GM12878 (cell line): ENCODE data around the gene ZNF160. TPM values are rescaled to one million over a fixed set of nuclear protein-coding genes. Genes with fewer than 3 reads are reported as not detected.
"Not testable (repeated sequence)": the region's sequence is repeated elsewhere in the genome, so short reads cannot be mapped to it uniquely, and the experiment has no call there.

Source experiments
- ATAC-seq: fragments of 200-7000 bp; cut with Tn5 transposase; 3 replicates; pipeline ENCODE4 v1.9.1; 2020; ENCODE audit warnings: mild to moderate bottlenecking, moderate library complexity
- BruUV-seq: library from RNA; stranded (reverse); fragments of 400-500 nt; replicated peaks from 2 replicates; lab custom pipeline; 2021; lab: Mats Ljungman, UMichigan
- CTCF ChIA-PET: fragments of 300-600 bp; sonication (Branson Sonifier 250); formaldehyde crosslinking; extraction: SDS; loops from one replicate; lab custom pipeline; 2021; ENCODE audit warnings: inconsistent platforms; lab: Yijun Ruan, JAX
- POLR2A ChIA-PET: fragments of 350-600 bp; formaldehyde crosslinking; extraction: SDS; loops from one replicate; lab custom pipeline; 2021; ENCODE audit warnings: inconsistent platforms; lab: Charles Lee
- RAD21 ChIA-PET: fragments of 300-600 bp; sonication (Branson Sonifier 250); formaldehyde crosslinking; loops from one replicate; lab custom pipeline; 2023; ENCODE audit warnings: antibody characterized with exemption; ENCODE audit not compliant: unreplicated experiment; lab: Charles Lee
- SMC1A ChIA-PET: fragments of 300-600 bp; sonication (Branson Sonifier 250); formaldehyde crosslinking; loops from one replicate; lab custom pipeline; 2023; ENCODE audit not compliant: unreplicated experiment, uncharacterized antibody; lab: Charles Lee
- DNase-seq: peaks from one replicate; pipeline ENCODE4 v3.0.0-alpha.2; 2011; ENCODE audit warnings: low read depth, low spot score
- FAIRE-seq: peaks from 3 replicates; lab custom pipeline; 2011; peaks lifted over from hg19 to GRCh38; lab: Jason Lieb, UNC
- H2AFZ ChIP-seq: 2 replicates; pipeline ENCODE4 v1.6.0; 2011; ENCODE audit warnings: low read depth, low read length, control low read depth; ENCODE audit not compliant: control insufficient read depth
- H3K27ac ChIP-seq: 2 replicates; pipeline ENCODE4 v1.5.1; 2011; ENCODE audit warnings: control low read depth; ENCODE audit not compliant: control insufficient read depth, insufficient read depth
- H3K27me3 ChIP-seq, 2 experiments: replicated peaks in 1 of 2; 2 replicates each; pipeline versions ENCODE4 v1.6.0 to v1.6.1; 2011; ENCODE audit warnings: low read length in 1 of 2; ENCODE audit not compliant: control insufficient read depth in 2 of 2, insufficient read depth in 2 of 2
- H3K36me3 ChIP-seq, 2 experiments: 2 replicates each; pipeline ENCODE4 v1.5.1; 2011; ENCODE audit warnings: low read length in 1 of 2; ENCODE audit not compliant: control insufficient read depth in 2 of 2, insufficient read depth in 2 of 2
- H3K4me1 ChIP-seq: 2 replicates; pipeline ENCODE4 v1.6.1; 2011; ENCODE audit warnings: mild to moderate bottlenecking, low read length, moderate library complexity, mixed read lengths; ENCODE audit not compliant: control insufficient read depth, insufficient read depth
- H3K4me2 ChIP-seq: 2 replicates; pipeline ENCODE4 v1.6.0; 2011; ENCODE audit warnings: control low read depth; ENCODE audit not compliant: control insufficient read depth, insufficient read depth
- H3K4me3 ChIP-seq: fragments of 200-600 bp; sonication (generic); 2 replicates; pipeline ENCODE4 v1.5.1; 2016
- H3K79me2 ChIP-seq: 2 replicates; pipeline ENCODE4 v1.6.0; 2011; ENCODE audit warnings: low read length; ENCODE audit not compliant: control insufficient read depth, insufficient read depth
- H3K9ac ChIP-seq: 2 replicates; pipeline ENCODE4 v1.8.0; 2011; ENCODE audit warnings: low read length, control low read depth, mixed read lengths; ENCODE audit not compliant: control insufficient read depth, insufficient read depth
- H3K9me3 ChIP-seq: replicated peaks from 3 replicates; pipeline ENCODE4 v1.5.1; 2011; ENCODE audit warnings: mild to moderate bottlenecking, low read length; ENCODE audit not compliant: control insufficient read depth, insufficient read depth
- H4K20me1 ChIP-seq: 2 replicates; pipeline ENCODE4 v1.6.0; 2011; ENCODE audit not compliant: control insufficient read depth, insufficient read depth
- NFYA ChIP-seq: IDR thresholded peaks from 2 replicates; pipeline ENCODE4 v1.6.1; 2011; ENCODE audit warnings: low read depth, mild to moderate bottlenecking, low read length, improper control_type of control experiment, borderline replicate concordance
- PML ChIP-seq: IDR thresholded peaks from 2 replicates; pipeline ENCODE4 v1.6.1; 2012; ENCODE audit warnings: low read length, inconsistent platforms
- POLR2A ChIP-seq: IDR thresholded peaks from 2 replicates; pipeline ENCODE4 v1.6.1; 2011; ENCODE audit warnings: low read depth, mild to moderate bottlenecking, low read length
- SPI1 ChIP-seq: IDR thresholded peaks from 2 replicates; pipeline ENCODE4 v1.6.1; 2011; ENCODE audit warnings: low read depth, mild to moderate bottlenecking, low read length, moderate library complexity, borderline replicate concordance; ENCODE audit not compliant: insufficient read depth
- SUZ12 ChIP-seq: fragments of 200-600 bp; sonication (generic); IDR thresholded peaks from one replicate; pipeline ENCODE4 v1.6.1; 2018; ENCODE audit warnings: antibody characterized with exemption, mild to moderate bottlenecking; ENCODE audit not compliant: unreplicated experiment
- WGBS: methylation state at CpG from one replicate; pipeline ENCODE4 v1.1.6; 2016; ENCODE audit warnings: low lambda C conversion rate; ENCODE audit not compliant: insufficient replicate concordance, insufficient coverage; ENCODE audit errors: missing lambda C conversion rate; 5-methylcytosine and 5-hydroxymethylcytosine counted together
- in situ Hi-C: fragments of 300-500 bp; cut with MboI; formaldehyde crosslinking; loops from 9 replicates; pipeline ENCODE4 v1.14.3; 2018; ENCODE audit warnings: mixed read lengths
- intact Hi-C: fragments of 100-400 bp; cut with micrococcal nuclease; formaldehyde crosslinking; loops from one replicate; pipeline ENCODE4 v1.14.2; 2022; ENCODE audit not compliant: unreplicated experiment
- polyA plus RNA-seq, 11 experiments: library from polyadenylated mRNA; depleted of rRNA in 4 of 11; unstranded in 6 of 11; stranded (reverse) in 5 of 11; fragments of >200 nt; fragmentation: Nextera tagmentation in 4 of 11; fragmentation: Illumina TruSeq in 1 of 11; extraction: Ambion mirVana in 4 of 11; extraction: Trizol in 1 of 11; gene quantifications; 1 replicate in 1 of 11; 2 replicates in 10 of 11; pipeline versions ENCODE4 v1.2.1 to v1.2.3, GENCODE V29; 2011 to 2016; ENCODE audit warnings: inconsistent platforms in 2 of 11, missing spikeins in 2 of 11, low read depth in 1 of 11
- total RNA-seq, 4 experiments: library from RNA; depleted of rRNA in 3 of 4; stranded (reverse); fragments of >200 nt in 3 of 4; fragmentation: Illumina TruSeq in 1 of 4; extraction: Trizol in 1 of 4; gene quantifications; 2 replicates each; pipeline versions ENCODE4 v1.2.1 to v1.2.3, GENCODE V29; 2013 to 2021

Gene ZNF160
- total and polyA plus RNA-seq, 10 of the 15 experiments (the other 5 are each of a cell fraction or from before 2014, with no cell fraction given): 2.8 to 18.6 (median 12.1) TPM

GRCh38 chr19:53102206-53102755 is 941 bp downstream of the ZNF160 start:
- H3K4me3 ChIP-seq: peak overlapping the region; percentile 84
- no peak for TF ChIP-seq PML
- TF ChIP-seq POLR2A: peak; percentile 46; the same call in 1 of the 2 replicates
- TF ChIP-seq, all 136 proteins: peak for 1
- no peak for FAIRE-seq
- Histone ChIP-seq H4K20me1 (no peaks in the 10 kb centered on the region), H3K27ac (peak overlapping the region; percentile 87), H3K36me3 (peaks cover 0 to 7% of the 10 kb centered on the region in 2 experiments; a peak in 1 of 4 replicates), H3K9ac (peak overlapping the region; percentile 94), H3K79me2 (peaks cover 27% of the 10 kb centered on the region), H3K27me3 (no peaks in the 10 kb centered on the region), H2AFZ (no peak overlapping the region), H3K9me3 (peaks cover 4% of the 10 kb centered on the region; the same call in 1 of the 3 replicates), H3K4me2 (peak overlapping the region; percentile 92), H3K4me1 (0 out of 2 replicates have a peak, but pooled peaks cover 4% of the 10 kb centered on the region)
- no peak for ATAC-seq
- DNase-seq: no peak
- ChIA-PET POLR2A (interaction anchor here (1.6 kb wide), 1 partner anchor 139 kb away, joined by 3 read pairs; no protein-coding TSS in a partner anchor), CTCF (interaction anchor here (0.8 kb wide), 1 partner anchor 94 kb away, joined by 3 read pairs; no protein-coding TSS in a partner anchor), SMC1A (no interaction called here), RAD21 (no interaction called here)
- TSS peak; percentile 79 for BruUV-seq
- 45% methylated on average over 10 of the region's 10 CpGs for WGBS
- intact Hi-C loops: loop anchor here (5.0 to 10.0 kb wide), 2 partner anchors 140 to 1003 kb away; partner anchors contain the start of genes NDUFA3, OSCAR and ZNF816
- in situ Hi-C loops: no loop called here

GRCh38 chr19:53101518-53101917 is 1.7 kb downstream of the ZNF160 start:
- Histone ChIP-seq H2AFZ (no peak overlapping the region), H3K4me3 (peak overlapping the region; percentile 84), H3K9ac (peak overlapping the region; percentile 4; the same call in 1 of the 2 replicates), H3K4me2 (peak overlapping the region; percentile 92), H3K27me3 (no peaks in the 10 kb centered on the region), H3K9me3 (peaks cover 4% of the 10 kb centered on the region; the same call in 1 of the 3 replicates), H3K79me2 (peaks cover 27% of the 10 kb centered on the region), H3K36me3 (peaks cover 0 to 7% of the 10 kb centered on the region in 2 experiments; a peak in 1 of 4 replicates), H3K27ac (no peak overlapping the region), H4K20me1 (no peaks in the 10 kb centered on the region), H3K4me1 (0 out of 2 replicates have a peak, but pooled peaks cover 4% of the 10 kb centered on the region)
- FAIRE-seq (peak; percentile 7), DNase-seq (no peak), ATAC-seq (no peak)
- ChIA-PET RAD21 (no interaction called here), SMC1A (interaction anchor here (0.6 kb wide), 1 partner anchor 145 kb away, joined by 3 read pairs; no protein-coding TSS in a partner anchor), POLR2A (interaction anchor here (1.6 kb wide), 1 partner anchor 138 kb away, joined by 3 read pairs; no protein-coding TSS in a partner anchor), CTCF (interaction anchor here (0.6 to 0.8 kb wide), 2 partner anchors 90 to 94 kb away, joined by 3 read pairs; no protein-coding TSS in a partner anchor)
- no TSS peak for BruUV-seq
- intact Hi-C loops: loop anchor here (5.0 to 10.0 kb wide), 2 partner anchors 139 to 1003 kb away; partner anchors contain the start of genes NDUFA3, OSCAR and ZNF816
- 38% methylated on average over 1 of the region's 1 CpG for WGBS
- in situ Hi-C loops: no loop called here
- TF ChIP-seq NFYA (no peak), SPI1 (peak; percentile 13; the same call in 1 of the 2 replicates), SUZ12 (no peak)

GRCh38 chr19:53098570-53098969 is 4.7 kb downstream of the ZNF160 start:
- in situ Hi-C loops, POLR2A ChIA-PET, H3K9me3 ChIP-seq, H3K4me3 ChIP-seq, CTCF ChIA-PET, H3K4me1 ChIP-seq, RAD21 ChIA-PET, H3K4me2 ChIP-seq, H3K36me3 ChIP-seq, H3K9ac ChIP-seq, BruUV-seq, intact Hi-C loops, H4K20me1 ChIP-seq, SMC1A ChIA-PET, H3K27me3 ChIP-seq, H3K27ac ChIP-seq, H2AFZ ChIP-seq, ATAC-seq, DNase-seq, FAIRE-seq: not testable (repeated sequence)
- WGBS: 90% methylated on average over 14 of the region's 14 CpGs
- peaks cover 27% of the 10 kb centered on the region for H3K79me2 ChIP-seq
